ENCODE results near the gene VAV1.
"Not testable (repeated sequence)": the region's sequence is repeated elsewhere in the genome, so short reads cannot be mapped to it uniquely, and the experiment has no call there.

Gene VAV1

DNA sequence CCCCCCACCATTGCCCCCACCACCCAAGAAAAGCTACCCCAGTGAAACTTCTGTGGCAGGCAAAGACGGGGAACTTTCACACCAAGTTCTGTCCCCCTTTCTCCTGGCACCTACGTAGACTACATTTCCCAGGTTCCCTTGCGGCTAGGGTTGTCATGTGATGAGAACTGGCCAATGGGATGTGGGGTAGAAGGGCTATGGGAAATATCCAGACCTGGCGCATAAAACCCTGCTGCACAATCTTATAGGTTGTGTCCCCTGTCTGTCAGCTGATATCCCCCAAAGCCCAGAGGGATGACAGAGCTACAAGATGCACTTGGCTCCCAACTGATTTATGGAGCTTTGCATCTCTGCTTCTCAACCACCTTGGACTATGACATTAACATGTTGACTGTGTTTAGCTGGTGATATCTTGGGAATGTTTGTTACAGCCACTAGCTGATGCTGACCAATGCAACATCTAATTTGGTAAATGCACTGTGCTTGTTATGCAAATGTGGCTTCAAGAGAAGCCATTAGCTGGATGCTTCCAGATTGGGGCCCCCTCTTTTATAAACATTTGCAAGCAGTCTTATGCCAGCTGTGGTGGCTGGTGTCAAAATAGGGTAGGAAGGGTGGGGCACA is 11.3 kb upstream of the VAV1 start:
- no peak for DNase-seq

DNA sequence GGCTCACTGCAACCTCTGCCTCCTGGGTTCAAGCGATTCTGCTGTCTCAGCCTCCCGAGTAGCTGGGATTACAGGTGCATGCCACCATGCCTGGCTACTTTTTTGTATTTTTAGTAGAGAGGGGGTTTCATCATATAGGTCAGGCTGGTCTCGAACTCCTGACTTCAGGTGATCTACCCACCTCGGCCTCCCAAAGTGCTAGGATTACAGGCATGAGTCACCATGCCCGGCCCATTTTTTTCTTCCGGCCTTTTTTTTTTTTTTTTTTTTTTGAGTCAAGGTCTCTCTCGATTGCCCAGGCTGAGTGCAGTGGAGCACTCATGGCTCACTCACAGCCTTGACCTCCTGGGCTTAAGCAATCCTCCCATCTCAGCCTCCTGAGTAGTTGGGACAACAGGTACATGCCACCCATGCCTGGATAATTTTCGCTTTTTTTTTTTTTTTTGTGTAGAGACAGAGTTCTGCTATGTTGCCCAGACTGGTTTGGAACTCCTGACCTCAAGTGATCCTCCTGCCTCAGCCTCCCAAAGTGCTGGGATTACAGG is 10.2 kb upstream of the VAV1 start:
- not testable (repeated sequence) for DNase-seq

- DNase-seq: peak; percentile 27
Observed at GRCh38 chr19:6765738-6766356, 6.7 kb upstream of the VAV1 start.

DNA sequence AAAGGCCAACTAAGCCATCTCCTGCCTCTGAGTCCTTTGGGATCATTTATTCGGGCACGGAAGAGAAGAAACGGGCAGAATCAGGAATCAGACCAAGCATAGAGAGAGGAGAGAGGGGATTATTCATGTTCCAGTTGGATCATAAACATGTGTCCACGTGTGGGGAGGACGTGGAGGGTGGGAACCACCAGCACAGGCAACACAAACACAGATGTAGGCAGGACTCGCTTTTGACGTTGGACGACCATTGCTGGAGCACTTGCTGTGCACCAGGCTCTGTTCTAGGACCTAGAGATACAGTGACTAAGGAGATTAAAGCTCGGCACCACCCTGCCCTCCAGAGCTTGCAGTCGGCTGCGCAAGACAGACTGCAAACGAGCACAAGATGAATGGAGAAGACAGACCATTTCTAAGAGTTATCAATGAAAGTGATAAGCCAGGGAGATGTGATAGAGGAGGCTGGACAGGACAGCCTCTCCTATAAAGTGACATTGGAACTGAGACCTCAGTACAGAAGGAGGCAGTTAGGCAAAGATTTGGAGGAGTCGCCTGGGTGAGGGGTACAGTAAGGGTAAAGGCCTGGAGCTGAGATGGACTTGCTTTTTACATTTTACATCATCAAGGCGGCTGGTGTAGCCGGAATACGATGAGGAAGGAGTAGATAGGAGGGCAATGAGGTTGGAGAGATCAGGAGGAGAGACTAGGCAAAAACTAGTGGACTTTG is 6.0 kb upstream of the VAV1 start:
- no peak for DNase-seq

GRCh38 chr19:6767081-6767356 is 5.5 kb upstream of the VAV1 start:
- DNase-seq: no peak

- peak; percentile 95 for DNase-seq
Observed at GRCh38 chr19:6767357-6768235, 4.9 kb upstream of the VAV1 start, which contains the start of gene SH2D3A. SH2D3A (minus strand) TSS chr19:6767435; CDS start chr19:6763748, 3,687 bp downstream.

DNA sequence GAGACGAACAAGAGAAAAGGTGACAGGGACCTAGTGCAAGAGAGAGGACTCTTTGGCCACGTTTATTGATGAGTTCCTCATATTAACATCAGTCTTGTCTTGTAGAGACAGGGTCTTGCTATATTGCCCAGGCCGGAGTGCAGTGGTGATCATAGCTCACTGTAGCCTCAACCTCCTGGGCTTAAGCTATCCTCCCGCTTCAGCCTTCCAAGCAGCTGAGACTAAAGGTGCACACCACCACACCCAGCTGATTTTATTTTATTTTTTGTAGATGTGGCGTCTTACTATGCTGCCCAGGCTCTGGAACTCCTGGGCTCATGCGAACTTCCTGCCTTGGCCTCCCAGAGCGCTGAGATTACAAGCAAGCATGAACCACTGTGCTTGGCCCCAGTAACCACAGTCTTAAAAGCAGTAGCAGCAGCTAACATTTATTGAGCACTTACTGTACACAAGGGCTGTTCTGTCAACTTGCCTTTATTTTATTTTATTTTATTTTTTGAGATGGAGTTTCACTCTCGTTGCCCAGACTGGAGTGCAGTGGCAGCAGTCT is 4.2 kb upstream of the VAV1 start:
- DNase-seq: peak; percentile 26

- DNase-seq: no peak
Observed at GRCh38 chr19:6769006-6769619, 3.4 kb upstream of the VAV1 start.

- not testable (repeated sequence) for DNase-seq
Observed at GRCh38 chr19:6771648-6772027, 870 bp upstream of the VAV1 start.

DNA sequence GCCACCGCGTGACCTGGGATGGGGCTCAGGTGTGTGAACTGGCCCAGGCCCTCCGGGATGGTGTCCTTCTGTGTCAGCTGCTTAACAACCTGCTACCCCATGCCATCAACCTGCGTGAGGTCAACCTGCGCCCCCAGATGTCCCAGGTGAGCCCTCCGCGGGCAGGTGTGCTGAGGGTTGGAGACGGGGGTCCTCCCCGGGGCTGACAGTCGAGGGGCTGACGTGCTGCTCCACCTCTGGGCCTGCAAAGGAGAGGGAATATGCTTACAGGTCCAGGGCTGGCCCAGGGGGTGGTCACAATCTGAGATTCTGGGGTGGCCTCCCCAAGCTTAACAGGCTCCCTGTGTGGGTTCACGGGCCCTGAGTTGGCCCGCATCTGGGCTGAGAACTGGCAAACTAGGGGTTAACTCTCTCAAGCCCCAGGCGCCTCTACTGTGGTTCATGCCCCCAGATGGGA is 386 bp downstream of the VAV1 start:
- no peak for DNase-seq

GRCh38 chr19:6773323-6773931 is 919 bp downstream of the VAV1 start:
- DNase-seq: peak; percentile 52

- no peak for DNase-seq
Observed at GRCh38 chr19:6774821-6775707, 2.6 kb downstream of the VAV1 start.

DNA sequence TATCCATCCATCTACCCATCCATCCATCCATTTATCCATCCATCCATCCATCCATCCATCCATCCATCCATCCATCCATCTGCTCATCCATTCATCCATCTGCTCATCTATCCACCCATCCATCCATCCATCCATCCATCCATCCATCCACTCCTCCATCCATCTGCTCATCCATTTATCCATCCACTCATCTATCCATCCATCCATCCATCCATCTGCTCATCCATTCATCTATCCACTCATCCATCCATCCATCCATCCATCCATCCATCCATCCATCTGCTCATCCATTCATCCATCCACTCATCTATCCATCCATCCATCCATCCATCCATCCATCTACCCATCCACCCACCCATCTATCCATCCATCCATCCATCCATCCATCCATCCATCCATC is 3.5 kb downstream of the VAV1 start:
- not testable (repeated sequence) for DNase-seq

DNA sequence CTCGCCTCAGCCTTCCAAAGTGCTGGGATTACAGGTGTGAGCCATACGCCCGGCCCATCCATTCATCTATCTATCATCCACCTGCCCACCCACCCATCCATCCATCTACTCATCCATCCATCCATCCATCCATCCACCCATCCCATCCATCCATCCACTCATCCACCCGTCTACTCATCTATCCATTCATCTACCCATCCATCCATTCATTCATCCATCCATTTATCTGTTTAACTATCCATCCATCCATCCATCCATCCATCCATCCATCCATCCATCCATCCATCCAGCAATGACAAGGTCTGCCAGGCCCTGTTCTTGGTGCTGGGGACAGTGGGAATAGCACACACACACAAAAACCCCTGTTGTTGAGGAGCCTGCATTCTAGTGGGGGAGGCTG is 4.5 kb downstream of the VAV1 start:
- DNase-seq: no peak

DNA sequence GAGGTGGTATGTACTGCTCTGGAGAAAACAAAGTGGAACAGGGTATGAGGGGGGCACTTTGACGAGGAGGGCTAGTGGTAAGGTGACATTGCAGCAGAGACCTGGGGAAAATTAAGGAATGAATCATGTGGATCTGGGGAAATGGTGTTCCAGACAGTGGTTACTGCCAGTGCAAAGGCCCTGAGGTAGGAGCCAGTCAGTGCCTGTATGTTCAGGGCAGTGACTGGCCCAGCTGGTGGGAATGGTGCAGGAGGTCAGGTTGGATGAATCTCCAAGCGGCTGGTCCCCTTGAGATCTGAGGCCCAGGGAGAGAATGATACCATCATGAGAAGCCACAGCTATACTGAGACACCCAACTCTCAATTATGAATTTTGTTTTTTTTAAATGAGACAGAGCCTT is 4.9 kb downstream of the VAV1 start:
- no peak for DNase-seq

GRCh38 chr19:6778386-6778785 is 5.9 kb downstream of the VAV1 start:
- no peak for DNase-seq

GRCh38 chr19:6779206-6779605 is 6.7 kb downstream of the VAV1 start:
- no peak for DNase-seq

DNA sequence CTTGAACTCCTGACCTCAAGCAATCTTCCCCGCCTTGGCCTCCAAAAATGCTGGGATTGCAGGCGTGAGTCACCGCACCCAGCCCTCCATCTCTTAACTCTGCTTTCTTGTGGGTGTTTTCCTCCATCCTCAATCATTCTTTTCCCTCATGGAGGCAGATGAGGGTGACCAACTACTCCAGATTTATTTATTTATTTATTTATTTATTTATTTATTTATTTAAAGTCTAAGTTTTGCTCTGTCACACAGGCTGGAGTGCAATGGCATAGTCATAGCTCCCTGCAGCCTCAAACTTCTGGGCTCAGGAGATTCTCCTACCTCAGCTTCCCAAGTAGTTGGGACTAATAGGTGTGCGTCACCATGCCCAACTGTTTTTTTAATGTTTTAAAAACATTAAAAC is 14.9 kb downstream of the VAV1 start:
- DNase-seq: no peak

DNA sequence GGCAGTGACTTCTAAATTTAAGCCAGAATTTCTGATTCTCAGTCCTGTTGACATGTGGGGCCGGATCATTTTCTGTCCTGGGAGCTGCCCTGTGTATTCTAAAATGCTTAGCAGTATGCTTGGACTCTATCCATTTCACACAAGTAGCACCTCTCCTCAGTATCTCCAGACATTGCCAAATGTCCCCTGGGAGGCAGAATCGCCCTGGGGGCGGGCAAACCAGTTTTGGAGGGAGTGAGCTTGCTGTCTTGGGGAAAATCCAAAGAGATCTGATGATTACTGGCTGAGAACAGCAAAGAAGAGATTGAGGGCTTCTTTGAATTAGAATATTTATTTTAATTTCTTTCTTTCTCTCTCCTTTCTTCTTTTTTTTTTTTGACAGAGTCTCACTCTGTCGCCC is 16.4 kb downstream of the VAV1 start:
- DNase-seq: no peak

GRCh38 chr19:6790194-6791128 is 18.0 kb downstream of the VAV1 start:
- no peak for DNase-seq

Data from CD4-positive, alpha-beta T cell treated with Interleukin-15 for 1 hour (primary cell).